Mucosa of stomach (tissue), 1 donor: Measurements from ENCODE around the gene PAK2.

Experiments
- H3K27me3 ChIP-seq: one replicate; pipeline ENCODE4 v1.7.0; 2013; ENCODE audit warnings: mild to moderate bottlenecking, low read length; ENCODE audit not compliant: control insufficient read depth, insufficient read depth
- H3K36me3 ChIP-seq: one replicate; pipeline ENCODE4 v1.7.0; 2013; ENCODE audit warnings: low read length; ENCODE audit not compliant: control insufficient read depth, insufficient read depth
- H3K4me1 ChIP-seq: one replicate; pipeline ENCODE4 v1.7.0; 2013; ENCODE audit warnings: mild to moderate bottlenecking, low read length; ENCODE audit not compliant: control insufficient read depth, insufficient read depth
- H3K4me3 ChIP-seq: one replicate; pipeline ENCODE4 v1.7.0; 2013; ENCODE audit warnings: low read length
- H3K9ac ChIP-seq: one replicate; pipeline ENCODE4 v1.7.0; 2013; ENCODE audit warnings: mild to moderate bottlenecking, low read length, moderate library complexity
- H3K9me3 ChIP-seq: one replicate; pipeline ENCODE4 v1.7.0; 2013; ENCODE audit warnings: mild to moderate bottlenecking, low read length, moderate library complexity; ENCODE audit not compliant: control insufficient read depth
- donor health status: Pancreatic carcinoma.

The PAK2 gene

DNA sequence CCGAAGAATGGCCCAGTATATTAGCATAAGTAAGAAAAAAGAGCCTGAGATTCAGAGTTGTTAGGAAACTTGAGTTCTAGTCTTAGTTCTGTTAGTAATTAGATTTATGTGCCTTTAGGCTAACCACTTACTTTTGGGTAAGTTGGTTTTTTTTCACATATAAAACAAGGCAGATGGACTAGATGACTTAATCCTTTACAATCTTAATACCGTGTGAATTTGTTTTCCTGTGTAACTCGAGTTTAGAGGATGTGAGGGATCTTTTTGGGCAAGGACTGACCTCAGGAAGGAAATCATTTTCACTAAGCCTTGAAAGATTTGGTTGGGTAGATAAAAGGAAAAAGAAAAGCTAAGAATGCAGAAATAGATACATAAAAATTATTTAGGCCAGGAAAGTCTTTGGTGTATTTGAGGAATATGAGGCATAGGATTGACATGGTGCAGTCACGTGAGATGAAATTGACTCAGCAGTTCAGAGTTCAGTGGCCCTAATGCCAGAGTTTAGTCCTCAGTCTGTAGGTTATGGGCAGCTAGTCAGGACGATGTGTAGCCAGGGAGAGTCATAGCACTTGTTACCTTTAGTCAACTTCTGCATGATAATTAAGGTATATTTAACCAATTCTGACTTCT is 34.6 kb downstream of the PAK2 start:
- H3K4me1 ChIP-seq: no peaks in the 10 kb centered on the region
- no peak overlapping the region for H3K4me3 ChIP-seq
- H3K36me3 ChIP-seq: no peaks in the 10 kb centered on the region
- H3K9me3 ChIP-seq: no peaks in the 10 kb centered on the region
- no peak overlapping the region for H3K9ac ChIP-seq
- H3K27me3 ChIP-seq: no peaks in the 10 kb centered on the region

DNA sequence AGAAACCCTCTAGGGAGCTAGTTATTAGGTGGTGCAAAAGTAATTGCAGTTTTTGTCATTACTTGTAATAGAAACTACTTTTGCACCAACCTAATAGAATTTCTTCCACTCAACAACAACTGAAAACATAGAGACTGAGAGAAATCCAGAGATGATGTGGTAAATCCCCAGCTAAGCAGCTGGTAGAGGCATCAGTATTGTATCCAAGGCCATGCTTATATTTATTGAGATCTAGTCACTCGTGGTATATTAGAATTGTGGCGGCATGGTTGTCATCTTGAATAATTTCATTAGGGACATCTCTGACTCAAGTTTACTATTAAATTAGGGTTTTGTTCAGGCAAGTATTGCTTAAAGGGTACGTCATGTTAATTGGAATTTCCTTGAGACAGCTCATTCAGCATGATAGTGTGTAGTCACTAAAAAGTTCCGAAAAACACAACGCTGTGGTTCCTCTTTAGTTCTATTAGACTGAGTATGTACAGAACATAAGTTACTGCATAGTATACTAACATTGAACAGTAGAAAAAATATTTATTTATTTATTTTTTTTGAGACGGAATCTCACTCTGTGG is 35.3 kb downstream of the PAK2 start:
- Histone ChIP-seq H3K36me3 (no peaks in the 10 kb centered on the region), H3K27me3 (no peaks in the 10 kb centered on the region), H3K4me1 (no peaks in the 10 kb centered on the region), H3K4me3 (no peak overlapping the region), H3K9ac (no peak overlapping the region), H3K9me3 (no peaks in the 10 kb centered on the region)

DNA sequence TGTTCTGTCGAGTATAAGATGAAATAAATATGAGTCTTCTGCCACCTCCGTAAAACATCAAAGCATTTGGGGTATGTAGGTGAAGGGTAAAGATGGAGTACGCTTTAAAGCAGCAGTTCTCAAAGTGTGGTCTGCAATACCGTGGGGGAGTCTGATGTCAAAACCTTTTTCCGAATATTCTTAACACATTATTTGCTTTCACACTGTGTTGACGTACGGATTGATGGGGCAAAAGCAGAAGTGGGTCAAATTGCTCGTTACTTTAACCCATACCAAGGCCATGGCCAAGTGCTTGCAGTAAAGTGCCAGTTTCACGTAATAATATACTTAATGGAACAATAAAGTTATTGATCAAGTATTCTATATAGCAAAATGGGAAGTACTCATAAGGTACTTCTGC is 36.3 kb downstream of the PAK2 start:
- Histone ChIP-seq H3K27me3 (no peaks in the 10 kb centered on the region), H3K36me3 (no peaks in the 10 kb centered on the region), H3K9ac (no peak overlapping the region), H3K4me1 (no peaks in the 10 kb centered on the region), H3K9me3 (no peaks in the 10 kb centered on the region), H3K4me3 (no peak overlapping the region)

DNA sequence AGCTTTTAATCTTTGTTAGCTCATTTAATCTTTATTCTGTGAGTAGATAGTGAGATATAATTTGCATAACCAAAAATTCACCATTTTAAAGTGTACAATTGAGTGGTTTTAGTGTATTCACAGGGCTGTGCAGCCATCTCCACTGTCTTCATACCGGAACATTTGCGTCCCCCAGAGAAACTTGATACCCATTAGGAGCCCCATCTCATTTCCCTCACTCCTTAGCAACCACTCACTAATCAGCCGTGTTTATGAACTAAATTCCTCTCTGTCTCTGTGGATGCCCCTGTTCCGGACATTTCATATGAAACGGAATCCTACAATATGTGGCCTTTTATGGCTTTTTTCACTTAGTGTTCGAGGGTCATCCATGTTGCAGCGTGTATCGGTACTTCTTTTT is 38.2 kb downstream of the PAK2 start:
- Histone ChIP-seq H3K9ac (no peak overlapping the region), H3K9me3 (no peaks in the 10 kb centered on the region), H3K4me3 (no peak overlapping the region), H3K36me3 (no peaks in the 10 kb centered on the region), H3K27me3 (no peaks in the 10 kb centered on the region), H3K4me1 (no peaks in the 10 kb centered on the region)

DNA sequence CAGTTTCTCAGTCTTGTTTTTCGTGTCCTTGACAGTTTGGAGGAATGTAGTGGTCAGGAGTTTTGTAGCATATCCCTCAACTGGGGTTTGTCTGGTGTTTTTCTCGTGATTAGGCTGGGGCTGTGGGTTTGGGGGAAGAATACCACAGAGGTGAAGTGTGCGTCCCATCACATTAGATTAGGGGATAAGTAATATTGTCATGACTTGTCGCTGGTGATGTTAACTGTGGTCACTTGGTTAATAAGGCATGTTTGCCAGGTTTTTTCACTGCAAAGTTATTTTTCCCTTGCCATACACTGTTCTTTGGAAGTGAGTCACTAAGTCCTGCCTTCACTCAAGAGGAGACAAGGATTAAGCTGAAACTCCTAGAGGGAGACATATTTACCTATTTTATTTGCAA is 39.1 kb downstream of the PAK2 start:
- Histone ChIP-seq H3K9me3 (no peaks in the 10 kb centered on the region), H3K4me1 (no peaks in the 10 kb centered on the region), H3K36me3 (no peaks in the 10 kb centered on the region), H3K27me3 (no peaks in the 10 kb centered on the region), H3K9ac (no peak overlapping the region), H3K4me3 (no peak overlapping the region)

DNA sequence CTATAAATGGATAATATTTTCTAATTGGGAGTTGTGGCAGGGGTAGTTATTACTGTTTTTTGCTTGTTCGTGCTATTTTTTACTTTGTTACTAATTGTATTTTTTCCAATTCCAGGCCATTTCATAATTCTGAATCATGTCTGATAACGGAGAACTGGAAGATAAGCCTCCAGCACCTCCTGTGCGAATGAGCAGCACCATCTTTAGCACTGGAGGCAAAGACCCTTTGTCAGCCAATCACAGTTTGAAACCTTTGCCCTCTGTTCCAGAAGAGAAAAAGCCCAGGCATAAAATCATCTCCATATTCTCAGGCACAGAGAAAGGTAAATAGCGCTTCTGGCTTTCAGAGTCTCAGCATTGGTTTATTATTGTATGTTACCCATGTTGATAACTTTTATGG is 42.9 kb downstream of the PAK2 start:
- Histone ChIP-seq H3K4me1 (no peaks in the 10 kb centered on the region), H3K27me3 (no peaks in the 10 kb centered on the region), H3K9ac (no peak overlapping the region), H3K4me3 (no peak overlapping the region), H3K9me3 (no peaks in the 10 kb centered on the region), H3K36me3 (no peaks in the 10 kb centered on the region)

DNA sequence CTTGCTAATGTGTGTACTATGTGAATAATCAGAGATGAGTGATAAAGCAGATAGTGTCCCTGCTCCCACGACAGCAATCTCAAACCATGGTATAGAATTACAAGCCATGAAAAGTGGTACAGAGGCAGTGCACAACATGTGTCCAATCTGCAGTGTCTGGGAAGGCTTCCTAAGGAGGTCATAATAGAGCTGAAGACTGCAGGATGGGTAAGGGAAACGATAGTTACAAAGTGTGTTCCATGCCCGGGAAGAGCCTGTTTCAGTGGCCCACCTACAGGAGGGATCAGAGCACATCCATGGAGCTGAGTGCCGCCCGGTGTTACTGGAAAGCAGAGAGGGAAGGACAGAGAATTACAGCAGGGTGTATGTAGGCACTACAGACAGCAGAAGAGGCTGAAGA is 48.9 kb downstream of the PAK2 start:
- Histone ChIP-seq H3K36me3 (no peaks in the 10 kb centered on the region), H3K4me3 (no peak overlapping the region), H3K9me3 (no peaks in the 10 kb centered on the region), H3K27me3 (no peaks in the 10 kb centered on the region), H3K4me1 (peaks cover 10% of the 10 kb centered on the region), H3K9ac (no peak overlapping the region)

DNA sequence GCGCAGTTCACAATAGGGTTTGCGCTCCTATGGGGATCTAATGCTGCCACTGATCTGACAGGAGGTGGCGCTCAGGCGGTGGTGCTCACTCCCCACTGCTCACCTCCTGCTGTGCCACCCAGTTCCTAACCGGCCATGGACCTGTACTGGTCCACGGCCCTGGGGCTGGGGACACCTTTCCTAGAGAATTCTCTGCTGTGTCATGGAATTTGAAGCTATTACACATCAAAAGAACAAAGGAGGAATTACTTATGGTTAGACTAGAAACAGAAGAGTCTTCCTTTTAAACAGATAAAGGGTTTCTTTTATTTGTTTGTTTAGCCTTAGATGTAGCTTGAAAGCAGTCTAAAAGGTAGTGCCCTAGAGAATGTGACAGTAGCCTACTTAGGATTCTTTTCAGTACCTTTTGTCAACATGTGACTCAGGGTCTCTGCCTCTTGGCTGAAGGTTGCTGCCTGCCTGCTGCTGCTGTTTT is 50.3 kb downstream of the PAK2 start:
- H3K9me3 ChIP-seq: no peaks in the 10 kb centered on the region
- peaks cover 10% of the 10 kb centered on the region for H3K4me1 ChIP-seq
- H3K9ac ChIP-seq: no peak overlapping the region
- H3K4me3 ChIP-seq: no peak overlapping the region
- H3K27me3 ChIP-seq: no peaks in the 10 kb centered on the region
- H3K36me3 ChIP-seq: no peaks in the 10 kb centered on the region

DNA sequence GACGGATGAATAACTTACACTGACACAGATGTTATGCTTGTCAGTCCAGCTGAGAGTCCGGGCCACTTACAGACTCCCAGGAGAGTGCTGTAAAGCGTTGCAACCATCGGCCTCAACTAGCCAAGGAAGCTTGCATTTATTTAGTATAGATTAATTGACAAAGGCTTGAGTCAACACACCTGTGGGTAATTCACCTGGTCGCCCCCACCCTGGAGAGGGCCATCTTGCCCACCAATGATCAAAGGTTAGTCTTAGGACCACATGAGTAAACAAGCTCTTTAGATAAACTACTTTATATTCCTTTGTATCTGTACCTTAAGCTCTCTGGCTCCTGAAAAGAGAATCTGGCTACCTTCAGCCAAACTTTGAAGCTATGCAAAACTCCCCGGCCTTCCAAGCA is 51.0 kb downstream of the PAK2 start:
- Histone ChIP-seq H3K27me3 (no peaks in the 10 kb centered on the region), H3K4me1 (peaks cover 10% of the 10 kb centered on the region), H3K9ac (no peak overlapping the region), H3K36me3 (no peaks in the 10 kb centered on the region), H3K4me3 (no peak overlapping the region), H3K9me3 (no peaks in the 10 kb centered on the region)

DNA sequence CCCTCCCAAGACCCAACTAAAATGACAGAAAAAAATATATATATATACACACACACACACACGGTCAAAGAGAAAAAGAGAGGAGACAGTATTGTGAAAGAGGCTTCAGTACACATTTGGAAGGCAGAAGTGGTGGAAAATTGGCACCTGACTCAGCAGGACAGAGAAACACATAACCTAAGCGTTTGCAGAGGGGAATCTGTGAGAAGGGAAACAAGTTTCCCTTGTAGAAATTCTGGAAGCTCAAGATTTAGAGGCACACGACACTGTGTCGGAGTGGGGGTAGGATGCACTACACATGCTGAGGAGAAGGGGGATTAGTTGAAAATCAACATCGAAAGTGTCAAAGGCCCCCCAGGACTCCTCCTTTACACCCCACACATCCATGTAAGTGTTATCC is 53.1 kb downstream of the PAK2 start:
- no peak overlapping the region for H3K4me3 ChIP-seq
- H3K27me3 ChIP-seq: no peaks in the 10 kb centered on the region
- H3K9me3 ChIP-seq: no peaks in the 10 kb centered on the region
- H3K4me1 ChIP-seq: peaks cover 10% of the 10 kb centered on the region
- H3K9ac ChIP-seq: no peak overlapping the region
- H3K36me3 ChIP-seq: no peaks in the 10 kb centered on the region

DNA sequence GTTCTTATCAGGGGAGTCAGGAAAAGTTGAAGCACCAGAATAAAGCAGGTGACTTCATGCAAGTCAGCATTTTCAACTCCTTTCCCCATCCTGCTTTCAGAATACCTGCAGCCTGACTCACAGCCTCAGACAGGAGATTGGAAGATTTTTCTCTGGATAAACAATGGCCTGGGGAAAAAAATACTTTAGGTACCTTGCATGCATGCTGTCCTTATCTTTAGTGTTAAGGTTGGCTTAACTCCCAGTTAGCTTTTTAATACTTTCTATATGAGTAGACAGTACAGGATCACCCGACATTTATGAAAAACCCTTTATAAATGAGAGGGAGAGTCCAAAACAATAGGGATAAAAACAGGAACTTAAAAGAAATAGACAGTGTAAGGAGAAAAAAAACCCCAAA is 53.6 kb downstream of the PAK2 start:
- Histone ChIP-seq H3K9ac (no peak overlapping the region), H3K4me3 (no peak overlapping the region), H3K9me3 (no peaks in the 10 kb centered on the region), H3K36me3 (no peaks in the 10 kb centered on the region), H3K4me1 (peaks cover 10% of the 10 kb centered on the region), H3K27me3 (no peaks in the 10 kb centered on the region)

DNA sequence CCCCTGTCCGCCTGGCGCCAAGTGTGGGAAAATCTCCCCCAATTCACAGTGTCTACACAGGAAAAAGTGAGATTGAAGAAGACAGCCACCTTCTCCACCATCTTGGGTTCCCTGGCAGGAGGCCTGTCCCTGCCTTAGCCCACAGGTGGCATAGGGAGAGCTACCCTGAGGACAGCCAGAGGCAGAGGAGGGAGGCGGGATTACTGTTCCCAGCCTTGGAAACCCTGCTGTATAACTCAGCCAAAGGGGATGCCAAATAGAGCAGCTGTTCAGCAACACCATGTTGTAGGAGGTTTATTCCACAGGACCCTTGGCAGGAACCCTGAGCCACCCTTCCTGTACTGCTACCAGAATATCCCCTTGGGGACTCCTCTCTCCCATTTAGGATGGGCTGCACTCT is 54.8 kb downstream of the PAK2 start:
- Histone ChIP-seq H3K27me3 (no peaks in the 10 kb centered on the region), H3K9ac (no peak overlapping the region)

DNA sequence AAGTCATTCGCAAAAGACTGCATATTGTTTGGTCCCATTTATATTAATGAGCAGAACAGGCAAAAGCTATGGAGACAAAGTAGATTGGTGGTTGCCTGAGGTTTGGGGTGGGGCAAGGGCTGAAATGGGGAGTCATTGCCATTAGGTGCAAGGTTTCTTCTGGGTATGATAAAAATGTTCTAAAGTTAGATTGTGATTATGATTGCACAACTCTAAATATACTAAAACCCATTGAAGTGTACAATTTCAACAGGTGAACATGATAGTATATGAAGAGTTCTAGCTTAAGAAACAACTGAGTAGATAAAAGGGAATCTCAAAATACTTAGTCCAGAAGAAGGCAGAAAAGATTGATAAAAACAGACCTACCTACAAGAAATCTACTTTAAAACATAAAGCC is 56.7 kb downstream of the PAK2 start:
- H3K9ac ChIP-seq: no peak overlapping the region
- H3K9me3 ChIP-seq: no peaks in the 10 kb centered on the region
- no peak overlapping the region for H3K4me3 ChIP-seq
- no peaks in the 10 kb centered on the region for H3K36me3 ChIP-seq
- H3K27me3 ChIP-seq: no peaks in the 10 kb centered on the region
- H3K4me1 ChIP-seq: peaks cover 10% of the 10 kb centered on the region

More for the DNA sequence above, 54.8 kb downstream of the PAK2 start:
- Histone ChIP-seq H3K4me1 (peaks cover 10% of the 10 kb centered on the region), H3K36me3 (no peaks in the 10 kb centered on the region), H3K9me3 (no peaks in the 10 kb centered on the region), H3K4me3 (no peak overlapping the region)
